ENCODE measurements around the gene SFSWAP. TPM values are rescaled to one million over a fixed set of nuclear protein-coding genes. Genes with fewer than 3 reads are reported as not detected.

SFSWAP gene
- total RNA-seq, 1 donor, result 31.1 TPM

- Histone ChIP-seq H3K36me3 (ENCODE audit: insufficient read depth, low read length) (no peaks in the 10 kb centered on the region), H3K4me3 (ENCODE audit: insufficient read depth, low read length) (no peak overlapping the region), H3K79me2 (ENCODE audit: insufficient read depth, low read length) (no peaks in the 10 kb centered on the region), H3K27ac (ENCODE audit: low read depth, low read length) (no peak overlapping the region), H3K9me3 (ENCODE audit: low read depth, low read length) (no peaks in the 10 kb centered on the region), H3K27me3 (ENCODE audit: insufficient read depth, low read length) (no peaks in the 10 kb centered on the region), H3K4me2 (ENCODE audit: insufficient read depth, low read length) (no peak overlapping the region), H2AFZ (ENCODE audit: low read length) (no peak overlapping the region), H3K4me1 (ENCODE audit: insufficient read depth, low read length) (no peaks in the 10 kb centered on the region), H4K20me1 (ENCODE audit: insufficient read depth, low read length) (no peaks in the 10 kb centered on the region)
- DNase-seq (ENCODE audit: insufficient read length, low spot score, missing footprints), result no peak
- no peak for TF ChIP-seq CTCF (IDR thresholded peaks at IDR 0.05; ENCODE audit: extremely low read depth, low read depth, low read length)
These were observed 133.8 kb downstream of the SFSWAP start for GRCh38 chr12:131844656-131845055.

- Histone ChIP-seq H3K4me2 (ENCODE audit: insufficient read depth, low read length) (no peak overlapping the region), H3K36me3 (ENCODE audit: insufficient read depth, low read length) (no peaks in the 10 kb centered on the region), H4K20me1 (ENCODE audit: insufficient read depth, low read length) (no peaks in the 10 kb centered on the region), H3K79me2 (ENCODE audit: insufficient read depth, low read length) (no peaks in the 10 kb centered on the region), H3K27me3 (ENCODE audit: insufficient read depth, low read length) (no peaks in the 10 kb centered on the region), H2AFZ (ENCODE audit: low read length) (no peak overlapping the region), H3K4me3 (ENCODE audit: insufficient read depth, low read length) (no peak overlapping the region), H3K27ac (ENCODE audit: low read depth, low read length) (no peak overlapping the region), H3K4me1 (ENCODE audit: insufficient read depth, low read length) (no peaks in the 10 kb centered on the region), H3K9me3 (ENCODE audit: low read depth, low read length) (no peaks in the 10 kb centered on the region)
- no peak for TF ChIP-seq CTCF (IDR thresholded peaks at IDR 0.05; ENCODE audit: extremely low read depth, low read depth, low read length)
- DNase-seq (ENCODE audit: insufficient read length, low spot score, missing footprints), result no peak
These were observed 134.2 kb downstream of the SFSWAP start for GRCh38 chr12:131845121-131845520.

GRCh38 chr12:131847456-131847855 is 136.6 kb downstream of the SFSWAP start:
- Histone ChIP-seq H3K4me1 (ENCODE audit: insufficient read depth, low read length) (peaks cover 2% of the 10 kb centered on the region), H3K27me3 (ENCODE audit: insufficient read depth, low read length) (no peaks in the 10 kb centered on the region), H3K27ac (ENCODE audit: low read depth, low read length) (no peak overlapping the region), H3K4me3 (ENCODE audit: insufficient read depth, low read length) (no peak overlapping the region), H3K36me3 (ENCODE audit: insufficient read depth, low read length) (no peaks in the 10 kb centered on the region), H2AFZ (ENCODE audit: low read length) (no peak overlapping the region), H4K20me1 (ENCODE audit: insufficient read depth, low read length) (no peaks in the 10 kb centered on the region), H3K79me2 (ENCODE audit: insufficient read depth, low read length) (no peaks in the 10 kb centered on the region), H3K9me3 (ENCODE audit: low read depth, low read length) (no peaks in the 10 kb centered on the region), H3K4me2 (ENCODE audit: insufficient read depth, low read length) (no peak overlapping the region)
- no peak for DNase-seq (ENCODE audit: insufficient read length, low spot score, missing footprints)
- TF ChIP-seq CTCF (IDR thresholded peaks at IDR 0.05; ENCODE audit: extremely low read depth, low read depth, low read length), result no peak

GRCh38 chr12:131848753-131849152 is 137.9 kb downstream of the SFSWAP start:
- Histone ChIP-seq H3K27ac (ENCODE audit: low read depth, low read length) (no peak overlapping the region), H3K4me1 (ENCODE audit: insufficient read depth, low read length) (peaks cover 6% of the 10 kb centered on the region), H3K36me3 (ENCODE audit: insufficient read depth, low read length) (no peaks in the 10 kb centered on the region), H3K27me3 (ENCODE audit: insufficient read depth, low read length) (no peaks in the 10 kb centered on the region), H2AFZ (ENCODE audit: low read length) (no peak overlapping the region), H3K9me3 (ENCODE audit: low read depth, low read length) (no peaks in the 10 kb centered on the region), H3K4me3 (ENCODE audit: insufficient read depth, low read length) (no peak overlapping the region), H3K4me2 (ENCODE audit: insufficient read depth, low read length) (no peak overlapping the region), H3K79me2 (ENCODE audit: insufficient read depth, low read length) (no peaks in the 10 kb centered on the region), H4K20me1 (ENCODE audit: insufficient read depth, low read length) (no peaks in the 10 kb centered on the region)
- TF ChIP-seq CTCF (IDR thresholded peaks at IDR 0.05; ENCODE audit: extremely low read depth, low read depth, low read length), result no peak
- DNase-seq (ENCODE audit: insufficient read length, low spot score, missing footprints), result peak; percentile 44

Small RNA genes lying within 50 kb of the gene (small RNA-seq; reads per million reads assigned to genes)
- gene RNA5SP377, result not detected
- gene RNA5SP378, result not detected
- not detected for gene RNU6-1017P

Other genes with a start within 250 kb of the SFSWAP start
- gene MMP17, start 117.3 kb downstream of the SFSWAP start, total RNA-seq, result 10.5 and 11.2 TPM in 2 replicates
- 13.3 and 14.1 TPM in 2 replicates for gene ULK1, start 183.5 kb downstream of the SFSWAP start, total RNA-seq
- 6.5 and 7.6 TPM in 2 replicates for gene PUS1, start 218.2 kb downstream of the SFSWAP start, total RNA-seq
- gene EP400, start 238.9 kb downstream of the SFSWAP start, total RNA-seq, result 14.4 and 14.5 TPM in 2 replicates

Data from osteoblast (primary cell).